Keratinocyte (primary cell): ENCODE measurements around the gene EXOC4.

Experiments used
- EZH2 ChIP-seq: IDR thresholded peaks from one replicate; pipeline ENCODE4 v1.6.1; 2012; ENCODE audit warnings: inconsistent platforms, mild to moderate bottlenecking, low read length, moderate library complexity
- TF ChIP-seq, protein P1 (sequence below), 3 experiments: IDR thresholded peaks in 1 of 3; conservative IDR thresholded peaks in 1 of 3; optimal IDR thresholded peaks in 1 of 3; 2 replicates in 2 of 3; 3 replicates in 1 of 3; pipeline versions ENCODE3 to v1.5.1; 2011; ENCODE audit warnings: low read length in 3 of 3, mild to moderate bottlenecking in 3 of 3, moderate library complexity in 2 of 3, control low read depth in 1 of 3, inconsistent platforms in 1 of 3; ENCODE audit not compliant: insufficient read depth in 2 of 3; ENCODE audit errors: extremely low read depth in 1 of 3

DNA sequence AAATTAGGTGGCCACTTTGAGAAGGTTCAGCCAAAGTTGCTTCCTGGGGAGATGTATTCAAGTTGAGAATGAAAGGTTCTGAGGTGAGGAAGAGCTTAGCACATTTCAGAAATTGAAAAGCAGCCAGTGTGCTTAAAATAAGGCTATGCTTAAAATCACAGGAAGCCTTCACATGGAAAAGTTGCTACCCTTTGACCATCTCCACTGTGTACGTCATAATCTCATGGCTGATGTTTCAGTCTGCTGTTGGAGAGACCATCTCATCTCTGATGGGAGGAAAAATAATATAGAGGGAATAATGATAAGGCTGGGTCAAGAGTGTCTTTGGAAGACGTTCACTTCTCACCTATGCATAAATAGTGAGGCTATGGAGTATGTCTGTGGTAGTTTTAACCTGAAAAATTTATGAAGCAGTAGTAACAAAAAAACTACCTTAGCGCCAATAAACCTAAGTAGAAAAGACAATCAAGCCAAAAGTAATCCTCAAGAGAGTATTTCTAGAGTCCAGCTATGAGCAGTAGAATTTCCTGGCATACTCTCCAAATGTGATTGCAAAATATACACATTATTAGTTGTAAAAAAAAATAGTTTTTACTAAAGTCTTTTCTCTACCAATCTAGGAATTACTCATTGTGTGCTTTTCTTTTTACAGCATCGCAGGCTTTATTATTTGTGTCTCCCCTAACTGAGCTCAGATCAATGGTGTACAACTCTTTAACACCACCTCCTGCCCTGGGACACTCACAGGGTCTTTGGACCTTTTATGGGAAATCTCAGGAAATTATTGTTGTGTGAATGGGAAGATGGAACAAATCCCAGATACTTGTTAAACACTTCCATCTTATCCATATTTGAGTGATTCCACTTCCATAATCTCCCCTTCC, 439.1 kb downstream of the EXOC4 start:
- TF ChIP-seq, protein P1, sequence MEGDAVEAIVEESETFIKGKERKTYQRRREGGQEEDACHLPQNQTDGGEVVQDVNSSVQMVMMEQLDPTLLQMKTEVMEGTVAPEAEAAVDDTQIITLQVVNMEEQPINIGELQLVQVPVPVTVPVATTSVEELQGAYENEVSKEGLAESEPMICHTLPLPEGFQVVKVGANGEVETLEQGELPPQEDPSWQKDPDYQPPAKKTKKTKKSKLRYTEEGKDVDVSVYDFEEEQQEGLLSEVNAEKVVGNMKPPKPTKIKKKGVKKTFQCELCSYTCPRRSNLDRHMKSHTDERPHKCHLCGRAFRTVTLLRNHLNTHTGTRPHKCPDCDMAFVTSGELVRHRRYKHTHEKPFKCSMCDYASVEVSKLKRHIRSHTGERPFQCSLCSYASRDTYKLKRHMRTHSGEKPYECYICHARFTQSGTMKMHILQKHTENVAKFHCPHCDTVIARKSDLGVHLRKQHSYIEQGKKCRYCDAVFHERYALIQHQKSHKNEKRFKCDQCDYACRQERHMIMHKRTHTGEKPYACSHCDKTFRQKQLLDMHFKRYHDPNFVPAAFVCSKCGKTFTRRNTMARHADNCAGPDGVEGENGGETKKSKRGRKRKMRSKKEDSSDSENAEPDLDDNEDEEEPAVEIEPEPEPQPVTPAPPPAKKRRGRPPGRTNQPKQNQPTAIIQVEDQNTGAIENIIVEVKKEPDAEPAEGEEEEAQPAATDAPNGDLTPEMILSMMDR (optimal IDR thresholded peaks at IDR 0.05 in 1 of 3, IDR thresholded peaks at IDR 0.05 in 1 of 3, conservative IDR thresholded peaks at IDR 0.05 in 1 of 3; ENCODE audit: extremely low read depth in 1 of 3, insufficient read depth in 2 of 3, low read length in 3 of 3), result no peak
- TF ChIP-seq EZH2, result no peak
